HepG2 (cell line): ENCODE measurements around the gene HSPA1L. TPM values are rescaled to one million over a fixed set of nuclear protein-coding genes. Genes with fewer than 3 reads are reported as not detected.

Source experiments
- AHR ChIP-seq: IDR thresholded peaks from 2 replicates; pipeline ENCODE4 v1.6.1; 2018; ENCODE audit warnings: missing genetic modification reagents, missing compliant biosample characterization
- CREM ChIP-seq, 2 experiments: sonication (generic) in 1 of 2; formaldehyde crosslinking in 1 of 2; IDR thresholded peaks; 2 replicates each; pipeline versions ENCODE4 v1.4.0 to v1.6.1; 2016 to 2020; ENCODE audit warnings: antibody characterized with exemption in 1 of 2, mild to moderate bottlenecking in 1 of 2, missing genetic modification reagents in 1 of 2
- IRF1 ChIP-seq: sonication (generic); formaldehyde crosslinking; IDR thresholded peaks from 2 replicates; pipeline ENCODE4 v1.4.0; 2020; ENCODE audit warnings: low read depth, mild to moderate bottlenecking, missing genetic modification reagents
- KDM2A ChIP-seq: sonication (generic); formaldehyde crosslinking; IDR thresholded peaks from 2 replicates; pipeline ENCODE4 v1.4.0; 2020; ENCODE audit warnings: low read depth, missing genetic modification reagents, borderline replicate concordance
- KDM5B ChIP-seq: sonication (generic); formaldehyde crosslinking; IDR thresholded peaks from 2 replicates; pipeline ENCODE4 v1.4.0; 2020; ENCODE audit warnings: missing genetic modification reagents, mild to moderate bottlenecking, borderline replicate concordance
- KLF16 ChIP-seq, 2 experiments: sonication (generic) in 1 of 2; formaldehyde crosslinking in 1 of 2; IDR thresholded peaks; 2 replicates each; pipeline versions ENCODE4 v1.6.1 to v1.8.0; 2016 to 2023; ENCODE audit warnings: missing genetic modification reagents in 2 of 2, missing compliant biosample characterization in 1 of 2
- MED1 ChIP-seq: sonication (generic); formaldehyde crosslinking; IDR thresholded peaks from 2 replicates; pipeline ENCODE4 v1.4.0; 2020; ENCODE audit warnings: missing genetic modification reagents
- PAF1 ChIP-seq: IDR thresholded peaks from 2 replicates; pipeline ENCODE4 v1.6.1; 2016; ENCODE audit warnings: missing genetic modification reagents, missing compliant biosample characterization
- SNRNP70 ChIP-seq: fragments of 200-400 bp; formaldehyde crosslinking; IDR thresholded peaks from 2 replicates; pipeline ENCODE4 v1.6.1; 2017; ENCODE audit warnings: mild to moderate bottlenecking, low read depth, low read length, moderate library complexity
- YEATS4 ChIP-seq: sonication (generic); formaldehyde crosslinking; IDR thresholded peaks from 2 replicates; pipeline ENCODE4 v1.4.0; 2020; ENCODE audit warnings: missing genetic modification reagents, borderline replicate concordance
- ZNF256 ChIP-seq: sonication (generic); formaldehyde crosslinking; conservative IDR thresholded peaks from 2 replicates; pipeline ENCODE4 v1.4.0; 2020; ENCODE audit warnings: missing genetic modification reagents
- ZNF431 ChIP-seq: sonication (generic); formaldehyde crosslinking; IDR thresholded peaks from 2 replicates; pipeline ENCODE4 v1.9.0; 2022; ENCODE audit warnings: missing genetic modification reagents, low read depth, mild to moderate bottlenecking, borderline replicate concordance
- ZNF512B ChIP-seq: sonication (generic); formaldehyde crosslinking; IDR thresholded peaks from 2 replicates; pipeline ENCODE4 v1.5.1; 2020; ENCODE audit warnings: missing genetic modification reagents, mild to moderate bottlenecking, borderline replicate concordance
- ZNF547 ChIP-seq: sonication (generic); formaldehyde crosslinking; IDR thresholded peaks from 2 replicates; pipeline ENCODE4 v1.5.1; 2020; ENCODE audit warnings: mild to moderate bottlenecking, missing genetic modification reagents
- ZNF552 ChIP-seq: sonication (generic); formaldehyde crosslinking; IDR thresholded peaks from 2 replicates; pipeline ENCODE4 v1.9.0; 2022; ENCODE audit warnings: missing genetic modification reagents, mild to moderate bottlenecking, borderline replicate concordance
- ZNF563 ChIP-seq: sonication (generic); formaldehyde crosslinking; IDR thresholded peaks from 2 replicates; pipeline ENCODE4 v1.8.0; 2022; ENCODE audit warnings: mild to moderate bottlenecking, moderate library complexity, missing genetic modification reagents
- ZNF597 ChIP-seq: sonication (generic); formaldehyde crosslinking; IDR thresholded peaks from 2 replicates; pipeline ENCODE4 v1.5.0; 2020; ENCODE audit warnings: missing genetic modification reagents
- ZNF619 ChIP-seq: sonication (generic); formaldehyde crosslinking; IDR thresholded peaks from 2 replicates; pipeline ENCODE4 v1.4.0; 2020; ENCODE audit warnings: mild to moderate bottlenecking, missing genetic modification reagents
- ZSCAN5A ChIP-seq: sonication (generic); formaldehyde crosslinking; IDR thresholded peaks from 2 replicates; pipeline ENCODE4 v1.8.0; 2022; ENCODE audit warnings: mild to moderate bottlenecking, missing genetic modification reagents, borderline replicate concordance
- polyA plus RNA-seq, 8 experiments: library from polyadenylated mRNA; depleted of rRNA in 3 of 8; stranded (reverse) in 7 of 8; unstranded in 1 of 8; fragments of >200 nt; fragmentation: Illumina TruSeq in 4 of 8; extraction: Trizol in 4 of 8; gene quantifications; 2 replicates each; pipeline versions ENCODE4 v1.2.1 to v1.2.3, GENCODE V29; 2011 to 2016; ENCODE audit warnings: low read depth in 4 of 8, missing spikeins in 1 of 8, mixed read lengths in 1 of 8; ENCODE audit not compliant: insufficient read depth in 1 of 8
- total RNA-seq, 5 experiments: library from RNA; depleted of rRNA; stranded (reverse); fragments of >200 nt; fragmentation: Illumina TruSeq; extraction: Trizol; gene quantifications; 2 replicates each; pipeline ENCODE4 v1.2.3, GENCODE V29; 2016; ENCODE audit warnings: low read depth in 1 of 5

HSPA1L gene
- total and polyA plus RNA-seq, 2 of the 13 experiments (the other 11 are each of a cell fraction or from before 2014, with no cell fraction given) = 0.55 to 1.0 TPM

- TF ChIP-seq ZNF597 (CRISPR knock-in tag) (no peak), KDM2A (CRISPR knock-in tag) (peak; percentile 98), YEATS4 (CRISPR knock-in tag) (peak; percentile 94), ZNF552 (CRISPR knock-in tag) (peak; percentile 83; the same call in 1 of the 2 replicates), KDM5B (CRISPR knock-in tag) (peak; percentile 89; the same call in 1 of the 2 replicates), IRF1 (CRISPR knock-in tag) (0 out of 2 replicates have a peak, but pooled peaks have one; percentile 69), CREM (IDR thresholded peaks at IDR 0.05) (peak; percentile 96), CREM (CRISPR knock-in tag; IDR thresholded peaks at IDR 0.05) (peak; percentile 89), SNRNP70 (no peak), PAF1 (no peak), ZNF547 (CRISPR knock-in tag) (peak; percentile 94), ZSCAN5A (peak; percentile 89; the same call in 1 of the 2 replicates), ZNF512B (peak; percentile 81; the same call in 1 of the 2 replicates), ZNF619 (CRISPR knock-in tag) (peak; percentile 84; the same call in 1 of the 2 replicates), ZNF256 (CRISPR knock-in tag) (peak; percentile 92), ZNF431 (CRISPR knock-in tag) (no peak; the same call in 1 of the 2 replicates), AHR (CRISPR knock-in tag) (peak; percentile 81), ZNF563 (CRISPR knock-in tag) (peak; percentile 89), MED1 (CRISPR knock-in tag) (peak; percentile 86), KLF16 (CRISPR knock-in tag; IDR thresholded peaks at IDR 0.05) (peak in 1 of 2 experiments; percentile 90; a peak in 2 of 4 replicates)
Measured at GRCh38 chr6:31806470-31807272, 8.4 kb downstream of the HSPA1L start, which contains the start of gene LSM2 (continued).
